Measurements from ENCODE around the gene CEP57L1.
"Not testable (repeated sequence)": the region's sequence is repeated elsewhere in the genome, so short reads cannot be mapped to it uniquely, and the experiment has no call there.

The CEP57L1 gene

DNA sequence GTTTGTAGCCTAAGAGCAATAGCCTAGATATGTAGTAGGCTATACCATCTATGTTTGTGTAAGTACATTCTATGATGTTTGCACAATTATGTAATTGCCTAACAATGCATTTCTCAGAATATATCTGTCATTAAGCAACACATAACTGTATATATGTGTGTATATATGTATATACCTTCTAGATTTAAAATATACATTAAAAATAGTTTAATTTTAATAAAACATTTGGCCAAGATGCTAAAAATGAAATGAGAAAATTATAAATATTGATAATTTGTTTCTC lies 21.2 kb upstream of the CEP57L1 start:
- DNase-seq, result no peak

DNA sequence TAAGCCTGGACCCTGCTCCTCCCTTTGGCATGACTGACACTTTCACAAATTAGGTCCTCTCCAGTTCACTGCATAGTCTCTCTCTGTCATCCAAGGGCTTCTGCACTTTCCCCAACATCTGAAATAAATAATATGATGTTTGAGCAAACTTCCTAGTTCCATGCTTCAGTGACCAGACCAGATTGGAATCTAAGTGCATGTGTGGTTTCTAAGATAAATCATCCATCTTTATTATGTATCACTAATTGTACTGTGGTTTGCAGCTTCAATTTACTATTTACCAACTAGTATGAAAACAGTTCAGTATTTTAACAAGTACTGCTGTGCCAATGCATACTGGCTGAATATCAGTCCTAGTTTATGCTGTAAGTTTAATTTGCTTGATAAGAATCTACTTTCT lies 19.4 kb upstream of the CEP57L1 start:
- DNase-seq, result no peak

- no peak for DNase-seq
Observed at GRCh38 chr6:109076377-109076776, 18.9 kb upstream of the CEP57L1 start.

DNA sequence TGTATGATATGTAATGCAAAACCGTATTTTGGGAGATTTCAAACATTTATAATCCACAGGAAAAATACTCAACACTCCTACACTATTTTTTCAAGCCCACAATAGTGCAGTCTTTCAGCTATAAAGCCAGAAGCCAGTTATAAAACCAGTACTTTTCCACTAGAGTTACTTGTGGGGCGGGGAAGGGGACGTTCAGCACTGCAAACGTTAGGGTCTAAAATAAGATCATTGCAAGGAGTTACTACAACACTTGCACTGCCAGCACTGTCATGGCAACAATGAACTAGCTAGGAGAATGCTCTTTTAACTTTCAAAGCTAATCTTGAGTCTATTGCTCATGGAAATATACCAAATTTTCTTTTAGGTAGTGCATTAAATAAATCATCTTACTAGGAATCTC lies 15.3 kb upstream of the CEP57L1 start:
- DNase-seq, result peak; percentile 70

GRCh38 chr6:109081026-109081425 lies 14.3 kb upstream of the CEP57L1 start:
- DNase-seq, result no peak

DNA sequence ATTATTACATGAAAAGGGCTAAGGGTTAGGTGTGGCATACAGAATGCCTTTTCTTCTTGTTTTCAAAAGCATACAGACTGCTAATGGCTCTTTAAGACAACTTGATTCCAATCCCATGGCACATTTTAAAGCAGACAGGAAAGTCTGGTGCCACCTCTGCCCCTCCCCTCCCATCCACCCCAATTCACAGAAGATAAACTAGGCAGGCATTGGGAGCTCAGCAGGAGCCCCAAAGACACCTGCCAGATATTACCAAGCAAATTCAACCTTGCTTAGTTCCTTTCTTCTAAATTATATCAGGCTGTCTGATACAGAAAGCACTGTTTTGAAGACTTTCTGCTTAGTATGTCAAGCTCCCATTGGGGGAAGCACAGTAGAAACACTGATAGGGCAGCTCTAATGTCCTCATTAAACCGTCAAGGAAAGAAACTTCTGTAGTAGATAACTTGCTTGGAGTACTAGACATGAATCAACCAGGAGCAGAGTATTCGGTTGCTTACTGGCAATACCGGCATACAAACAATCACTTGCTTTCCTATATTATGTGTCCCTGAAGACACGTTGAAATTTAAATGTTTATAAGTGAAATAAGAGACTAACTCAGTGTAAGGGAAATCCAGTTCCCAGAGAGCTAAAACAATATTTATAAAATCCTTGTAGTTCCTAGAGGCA lies 13.7 kb upstream of the CEP57L1 start:
- DNase-seq, result no peak

DNA sequence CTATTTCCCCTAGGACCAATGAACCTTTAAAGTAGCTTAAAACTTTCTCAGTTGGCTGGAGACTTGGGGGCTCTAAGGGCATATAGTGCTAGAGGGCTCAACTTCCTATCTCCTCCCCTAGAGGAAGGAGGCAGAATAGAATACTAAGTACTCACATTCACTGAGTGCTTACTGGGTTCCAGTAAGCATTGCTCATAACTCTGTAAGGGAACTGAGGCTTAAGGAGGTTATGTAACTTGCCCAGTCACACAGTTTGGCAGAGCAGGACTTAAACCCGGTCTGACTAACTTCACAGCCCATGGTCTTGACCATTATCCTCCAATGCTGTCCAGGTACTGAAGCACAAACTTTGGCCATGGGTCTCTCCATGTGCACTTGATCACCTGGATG lies 13.1 kb upstream of the CEP57L1 start:
- DNase-seq, result no peak

DNA sequence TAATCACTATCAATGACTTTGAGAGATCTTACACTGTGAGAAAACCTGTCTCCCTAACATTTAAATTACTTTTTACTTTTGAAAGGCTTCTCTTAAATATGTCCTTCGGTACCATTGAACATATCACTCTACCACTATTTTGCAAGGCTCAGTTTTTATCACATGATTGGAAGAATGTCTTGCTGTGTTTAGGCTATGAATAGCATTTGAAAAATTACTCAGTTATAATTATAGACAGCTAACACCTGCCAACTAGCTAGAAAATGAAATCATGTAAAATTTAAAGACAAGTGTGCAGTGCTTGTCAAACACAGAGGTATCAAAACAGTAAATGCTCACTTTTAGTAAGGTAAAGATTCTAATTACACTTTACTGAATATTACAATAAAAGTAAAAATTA lies 11.7 kb upstream of the CEP57L1 start:
- no peak for DNase-seq

DNA sequence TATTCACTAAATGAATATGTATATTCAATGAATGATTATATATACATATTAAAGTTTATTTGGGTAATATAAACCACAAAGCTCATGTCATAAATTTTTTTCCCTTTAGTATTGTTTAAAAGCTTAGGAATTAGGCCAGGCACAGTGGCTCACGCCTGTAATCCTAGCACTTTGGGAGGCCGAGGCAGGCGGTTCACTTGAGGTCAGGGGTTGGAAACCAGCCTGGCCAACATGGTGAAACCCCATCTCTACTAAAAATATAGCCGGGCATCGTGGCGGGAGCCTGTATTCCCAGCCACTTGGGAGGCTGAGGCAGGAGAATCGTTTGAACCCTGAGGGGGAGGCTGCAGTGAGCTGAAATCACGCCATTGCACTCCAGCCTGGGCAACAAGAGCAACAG lies 11.2 kb upstream of the CEP57L1 start:
- not testable (repeated sequence) for DNase-seq

DNA sequence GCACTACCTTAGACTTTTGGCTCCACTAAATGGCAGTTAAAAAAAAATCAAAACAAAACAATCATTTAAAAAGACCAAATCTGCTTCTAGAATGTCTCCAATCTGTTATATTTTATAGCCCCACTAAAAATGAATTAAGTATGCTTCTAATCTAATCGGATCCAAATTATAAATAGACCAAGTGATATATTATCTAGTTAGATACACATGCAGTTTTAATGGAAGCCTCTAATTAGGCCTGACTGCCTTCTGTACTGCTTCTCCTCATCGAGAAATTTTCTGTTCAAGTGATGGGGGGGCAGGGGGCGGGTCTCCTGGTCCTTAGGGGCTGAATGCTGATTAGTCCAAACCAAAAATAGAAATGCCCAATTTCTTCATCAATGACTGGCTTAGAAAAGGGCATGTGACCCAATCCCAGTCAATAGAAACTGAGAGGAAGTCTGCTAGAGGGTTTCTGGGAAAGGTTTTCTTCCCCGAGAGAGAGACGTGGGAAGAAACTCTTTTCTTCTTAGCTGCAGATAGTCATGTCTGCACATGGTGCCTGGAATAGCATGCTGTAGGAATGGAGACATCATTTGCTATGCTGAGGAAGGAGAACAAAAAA lies 7.5 kb upstream of the CEP57L1 start:
- no peak for DNase-seq

DNA sequence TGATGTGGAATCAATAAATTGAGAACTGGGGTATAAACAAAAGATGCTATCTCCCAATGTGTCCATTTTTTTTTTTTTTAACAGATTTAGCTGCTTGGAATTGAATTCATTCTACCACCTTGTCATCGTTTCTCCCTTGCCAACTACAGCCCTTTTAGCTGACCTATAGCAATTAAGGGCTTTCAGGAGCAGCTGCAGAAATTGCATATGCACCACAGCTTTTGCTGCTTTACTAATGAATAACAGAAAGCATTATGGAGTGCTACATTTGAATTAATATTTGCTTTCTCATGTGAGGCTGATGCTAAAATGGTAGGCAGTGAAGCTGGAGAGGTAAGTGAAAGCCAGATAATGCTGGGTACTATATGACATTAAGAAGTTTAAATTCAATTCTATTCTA lies 6.3 kb upstream of the CEP57L1 start:
- no peak for DNase-seq

DNA sequence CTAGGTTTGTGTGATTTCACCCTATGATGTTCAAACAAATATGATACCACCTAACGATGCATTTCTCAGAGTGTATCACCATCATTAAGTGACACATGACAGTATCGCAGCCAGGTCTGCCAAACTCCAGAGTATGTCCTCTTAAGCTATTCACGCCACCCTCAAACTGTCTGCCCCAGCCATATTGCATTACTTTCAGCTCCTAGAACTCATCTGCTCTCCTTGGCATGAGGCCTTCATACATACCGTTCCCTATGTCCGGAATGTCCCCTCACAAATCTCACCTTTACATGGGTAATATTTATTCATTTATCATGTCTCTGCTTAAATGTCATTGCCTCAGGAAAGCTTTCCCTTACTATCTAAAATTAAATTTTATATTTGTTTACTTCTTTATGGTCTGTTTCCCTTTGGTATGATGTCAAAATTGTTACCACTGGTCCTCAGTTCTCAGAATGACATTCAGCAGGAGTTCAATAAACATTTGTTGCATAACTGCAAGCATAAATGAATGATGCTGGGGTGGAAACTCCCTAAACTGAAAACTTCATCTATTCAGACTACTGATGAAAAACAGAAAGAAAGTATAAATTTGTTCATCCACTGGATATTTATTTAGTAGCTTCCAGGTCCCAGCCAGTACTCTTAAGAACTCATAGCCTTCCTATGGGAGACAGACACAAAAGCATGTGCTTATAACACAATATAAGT lies 3.8 kb upstream of the CEP57L1 start:
- no peak for DNase-seq

GRCh38 chr6:109092074-109092473 lies 3.2 kb upstream of the CEP57L1 start:
- DNase-seq, result no peak

DNA sequence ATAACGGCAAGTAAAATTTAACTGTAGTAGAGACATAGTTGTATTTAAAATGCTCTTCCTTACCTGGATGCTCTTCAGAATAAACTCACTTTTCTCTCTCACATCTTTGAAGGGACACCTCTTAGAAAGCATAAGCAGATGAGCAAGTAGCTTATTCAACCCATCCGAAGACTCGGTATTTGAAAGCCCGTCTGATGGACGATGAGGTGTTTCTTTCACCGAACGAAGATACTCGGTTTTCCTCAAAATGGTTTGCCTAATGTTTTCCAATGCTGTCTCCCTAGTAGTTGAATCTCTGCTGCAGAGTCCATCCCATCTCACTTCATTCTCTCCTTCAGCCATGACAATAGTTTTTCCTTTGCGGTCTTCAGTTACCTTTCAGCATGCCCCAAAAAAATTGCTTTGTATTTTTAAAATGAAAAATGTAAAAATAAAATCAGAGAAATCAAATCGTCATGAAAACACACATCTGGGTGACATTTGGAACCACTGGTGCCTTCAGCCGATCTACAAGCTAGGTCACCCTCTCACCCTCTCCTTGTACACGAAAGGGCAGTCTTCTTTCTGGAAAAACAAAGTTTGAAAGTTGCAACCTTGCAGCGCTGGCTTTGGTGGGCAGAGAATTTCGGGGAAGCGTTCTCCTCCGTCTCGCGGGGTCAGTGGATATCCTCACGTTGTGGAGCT lies 1.4 kb upstream of the CEP57L1 start:
- DNase-seq, result no peak

GRCh38 chr6:109094416-109095035 lies 781 bp upstream of the CEP57L1 start, which contains the start of gene SESN1:
Gene SESN1 (minus strand): TSS chr6:109094846. CDS start chr6:109094073, 773 bp downstream.
- DNase-seq, result peak; percentile 96

GRCh38 chr6:109095835-109096084 lies 453 bp downstream of the CEP57L1 start:
- no peak for DNase-seq

- DNase-seq, result no peak
Observed at GRCh38 chr6:109096208-109096607, 901 bp downstream of the CEP57L1 start.

GRCh38 chr6:109097661-109098060 lies 2.4 kb downstream of the CEP57L1 start:
- no peak for DNase-seq

DNA sequence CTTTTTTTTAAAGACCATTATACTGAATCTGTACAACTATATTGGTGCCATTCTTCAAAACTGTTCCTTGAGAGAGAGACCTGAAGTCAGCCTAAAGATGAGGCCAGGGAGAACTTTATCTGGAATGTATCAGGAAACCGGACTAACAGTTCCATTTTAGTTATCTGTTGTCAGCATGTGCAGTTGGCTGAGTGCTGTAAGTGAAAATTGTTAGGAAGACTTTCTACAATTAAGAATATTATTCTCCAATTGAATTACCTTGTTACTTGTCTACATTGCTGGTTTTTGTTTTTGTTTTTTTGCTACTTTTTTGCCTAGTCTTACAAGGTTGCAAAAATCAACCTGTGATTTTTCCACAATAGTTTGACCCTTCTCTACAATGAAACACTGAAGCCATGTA lies 7.5 kb downstream of the CEP57L1 start:
- no peak for DNase-seq

- no peak for DNase-seq
Observed at GRCh38 chr6:109103942-109104341, 8.6 kb downstream of the CEP57L1 start.

GRCh38 chr6:109104512-109104911 lies 9.2 kb downstream of the CEP57L1 start:
- DNase-seq, result no peak

DNA sequence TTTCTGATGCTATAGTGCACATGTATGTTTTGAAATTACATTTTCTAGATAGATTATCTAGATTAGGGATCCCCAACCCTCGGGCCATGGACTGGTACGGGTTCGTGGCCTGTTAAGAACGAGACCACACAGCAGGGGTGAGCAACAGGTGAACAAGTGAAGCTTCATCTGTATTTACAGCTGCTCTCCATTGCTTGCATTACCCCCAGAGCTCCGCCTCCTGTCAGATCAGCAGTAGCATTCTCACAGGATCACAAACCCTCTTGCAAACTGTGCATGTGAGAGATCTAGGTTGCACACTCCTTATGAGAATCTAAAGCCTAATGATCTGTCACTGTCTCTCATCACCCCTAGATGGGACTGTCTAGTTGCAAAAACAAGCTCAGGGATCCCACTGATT lies 10.4 kb downstream of the CEP57L1 start:
- no peak for DNase-seq

- DNase-seq, result not testable (repeated sequence)
Observed at GRCh38 chr6:109109663-109110062, 14.4 kb downstream of the CEP57L1 start.

- not testable (repeated sequence) for DNase-seq
Observed at GRCh38 chr6:109112663-109113062, 17.4 kb downstream of the CEP57L1 start.
